Chondrocyte (in vitro differentiated cells): Measurements from ENCODE around the gene ENTPD2. TPM values are rescaled to one million over a fixed set of nuclear protein-coding genes. Genes with fewer than 3 reads are reported as not detected.

Source experiments
- DNase-seq: peaks from one replicate; pipeline ENCODE4 v3.0.0; 2021; ENCODE audit warnings: mixed read lengths, low spot score
- H3K27ac Mint-ChIP-seq: one replicate; pipeline ENCODE4 v1.8.0; 2021; ENCODE audit warnings: mild to moderate bottlenecking, moderate library complexity, mixed read lengths; ENCODE audit not compliant: unreplicated experiment
- H3K27me3 Mint-ChIP-seq: 2 replicates; pipeline ENCODE4 v1.8.0; 2021; ENCODE audit warnings: low read depth, mixed read lengths
- H3K36me3 Mint-ChIP-seq: 2 replicates; pipeline ENCODE4 v1.8.0; 2021; ENCODE audit warnings: low read depth, mixed read lengths
- H3K4me1 Mint-ChIP-seq: 2 replicates; pipeline ENCODE4 v1.8.0; 2021; ENCODE audit warnings: low read depth, mild to moderate bottlenecking, mixed read lengths
- H3K4me3 Mint-ChIP-seq: one replicate; pipeline ENCODE4 v1.8.0; 2021; ENCODE audit warnings: mild to moderate bottlenecking, moderate library complexity, mixed read lengths; ENCODE audit not compliant: unreplicated experiment
- H3K9me3 Mint-ChIP-seq: 2 replicates; pipeline ENCODE4 v1.8.0; 2021; ENCODE audit warnings: low read depth, mixed read lengths
- CTCF ChIP-seq: fragments of 200-600 bp; sonication (generic); IDR thresholded peaks from 2 replicates; pipeline ENCODE4 v1.5.0; 2021; ENCODE audit warnings: antibody characterized with exemption, mild to moderate bottlenecking, moderate library complexity
- total RNA-seq: library from RNA; stranded (reverse); gene quantifications from 3 replicates; pipeline ENCODE4 v1.2.1, GENCODE V29; 2021

ENTPD2 gene
- total RNA-seq, 1 donor from 2014 or later: 0.15 TPM

- no peak for TF ChIP-seq CTCF
- no peak overlapping the region for H3K27ac Mint-ChIP-seq
- H3K4me3 Mint-ChIP-seq: no peak overlapping the region
- DNase-seq: no peak
- H3K27me3 Mint-ChIP-seq: no peaks in the 10 kb centered on the region
- peaks cover 9% of the 10 kb centered on the region for H3K4me1 Mint-ChIP-seq
- H3K9me3 Mint-ChIP-seq: no peaks in the 10 kb centered on the region
- no peaks in the 10 kb centered on the region for H3K36me3 Mint-ChIP-seq
Observed at GRCh38 chr9:137058521-137059234, 4.8 kb upstream of the ENTPD2 start.

DNA sequence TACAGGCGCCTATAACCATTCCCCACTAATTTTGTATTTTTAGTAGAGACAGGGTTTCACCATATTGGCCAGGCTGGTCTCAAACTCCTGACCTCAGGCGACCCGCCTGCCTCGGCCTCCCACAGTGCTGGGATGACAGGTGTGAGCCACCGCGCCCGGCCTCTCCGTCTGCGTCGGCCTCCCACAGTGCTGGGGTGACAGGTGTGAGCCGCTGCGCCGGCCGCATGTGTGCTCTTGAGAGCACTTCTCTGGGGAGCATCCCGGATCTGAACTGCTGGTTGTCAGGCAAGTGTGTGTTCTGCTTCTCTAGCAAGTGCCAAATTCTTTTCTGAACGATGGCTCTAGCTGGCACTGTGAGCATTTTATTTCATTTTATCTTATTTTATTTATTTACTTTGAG, 3.7 kb upstream of the ENTPD2 start:
- no peaks in the 10 kb centered on the region for H3K36me3 Mint-ChIP-seq
- H3K4me3 Mint-ChIP-seq: no peak overlapping the region
- peaks cover 9% of the 10 kb centered on the region for H3K4me1 Mint-ChIP-seq
- no peak for DNase-seq
- no peak overlapping the region for H3K27ac Mint-ChIP-seq
- H3K9me3 Mint-ChIP-seq: no peaks in the 10 kb centered on the region
- no peak for TF ChIP-seq CTCF
- peaks cover 4% of the 10 kb centered on the region for H3K27me3 Mint-ChIP-seq

GRCh38 chr9:137056739-137057415, 3.0 kb upstream of the ENTPD2 start:
- Mint-ChIP-seq H3K4me1 (peaks cover 9% of the 10 kb centered on the region), H3K27me3 (peaks cover 4% of the 10 kb centered on the region), H3K4me3 (no peak overlapping the region), H3K36me3 (no peaks in the 10 kb centered on the region), H3K27ac (no peak overlapping the region), H3K9me3 (no peaks in the 10 kb centered on the region)
- no peak for TF ChIP-seq CTCF
- no peak for DNase-seq

- no peaks in the 10 kb centered on the region for H3K36me3 Mint-ChIP-seq
- TF ChIP-seq CTCF: no peak
- no peak overlapping the region for H3K4me3 Mint-ChIP-seq
- peaks cover 9% of the 10 kb centered on the region for H3K4me1 Mint-ChIP-seq
- no peak for DNase-seq
- no peak overlapping the region for H3K27ac Mint-ChIP-seq
- H3K9me3 Mint-ChIP-seq: no peaks in the 10 kb centered on the region
- H3K27me3 Mint-ChIP-seq: peaks cover 4% of the 10 kb centered on the region
Observed at GRCh38 chr9:137055385-137056364, 1.8 kb upstream of the ENTPD2 start.

DNA sequence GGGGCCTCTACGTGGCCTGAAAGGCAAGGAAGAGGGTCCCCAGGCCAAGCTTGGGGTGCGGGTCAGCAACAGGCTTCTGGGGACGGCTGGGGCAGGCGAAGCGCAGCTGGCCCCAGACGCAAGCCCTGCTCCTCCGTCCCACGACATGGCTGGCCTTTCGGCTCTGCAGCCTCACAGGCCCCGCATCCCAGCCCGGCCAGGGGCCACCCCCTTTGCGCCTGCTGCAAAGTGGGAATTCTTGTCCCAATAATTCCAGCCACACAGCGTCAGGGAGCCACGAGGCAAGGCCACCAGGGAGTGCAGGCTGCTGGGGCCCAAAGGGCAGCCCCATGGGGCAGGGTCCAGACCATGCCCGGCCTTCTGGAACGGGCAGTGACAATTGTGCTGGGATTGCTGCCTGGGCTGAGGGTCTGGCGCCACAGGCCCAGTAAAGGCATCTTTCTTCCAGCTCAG, 1.1 kb upstream of the ENTPD2 start:
- no peak overlapping the region for H3K4me3 Mint-ChIP-seq
- H3K36me3 Mint-ChIP-seq: no peaks in the 10 kb centered on the region
- peaks cover 9% of the 10 kb centered on the region for H3K4me1 Mint-ChIP-seq
- TF ChIP-seq CTCF: no peak
- peaks cover 4% of the 10 kb centered on the region for H3K27me3 Mint-ChIP-seq
- no peak overlapping the region for H3K27ac Mint-ChIP-seq
- H3K9me3 Mint-ChIP-seq: no peaks in the 10 kb centered on the region
- DNase-seq: no peak
